GM18858 (cell line): ENCODE measurements around the gene PTPRG.

ENCODE experiments used
- ATAC-seq: cut with Tn5 transposase; IDR thresholded peaks from one replicate; pipeline ENCODE4 v1.9.1; 2021; ENCODE audit not compliant: unreplicated experiment

Gene PTPRG

DNA sequence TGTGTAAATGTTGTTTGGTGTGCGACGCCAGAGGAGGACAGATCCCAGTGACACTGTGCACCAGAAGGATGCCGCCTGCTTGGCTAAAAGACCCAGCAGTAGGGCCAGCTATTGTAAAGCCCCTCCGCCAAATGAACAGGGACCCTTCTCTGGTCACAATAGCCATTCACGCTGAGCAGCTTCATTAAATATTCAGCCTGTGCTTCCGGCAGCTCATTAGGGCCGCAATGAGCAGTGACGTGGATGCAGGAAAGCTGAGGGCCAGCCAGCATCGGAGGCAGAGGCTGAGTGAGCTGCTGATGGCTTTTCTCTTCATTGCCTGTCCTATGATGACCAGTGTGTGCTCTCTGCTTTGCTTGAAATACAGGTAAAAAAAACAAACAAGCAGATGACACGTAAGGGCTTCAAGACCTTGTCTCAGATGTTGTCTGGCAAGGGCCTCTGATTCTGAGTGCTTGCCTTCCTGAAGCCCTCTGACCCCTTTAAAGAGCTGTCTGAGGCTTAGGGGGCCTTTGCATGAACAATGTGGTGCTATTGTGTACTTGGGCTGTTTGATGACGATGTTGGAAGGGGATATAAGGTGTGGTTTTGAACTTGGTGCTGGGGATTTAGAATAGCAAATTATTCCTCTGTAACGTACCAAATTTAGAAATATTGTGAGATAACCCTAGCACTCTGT is 681.6 kb downstream of the PTPRG start:
- no peak for ATAC-seq

DNA sequence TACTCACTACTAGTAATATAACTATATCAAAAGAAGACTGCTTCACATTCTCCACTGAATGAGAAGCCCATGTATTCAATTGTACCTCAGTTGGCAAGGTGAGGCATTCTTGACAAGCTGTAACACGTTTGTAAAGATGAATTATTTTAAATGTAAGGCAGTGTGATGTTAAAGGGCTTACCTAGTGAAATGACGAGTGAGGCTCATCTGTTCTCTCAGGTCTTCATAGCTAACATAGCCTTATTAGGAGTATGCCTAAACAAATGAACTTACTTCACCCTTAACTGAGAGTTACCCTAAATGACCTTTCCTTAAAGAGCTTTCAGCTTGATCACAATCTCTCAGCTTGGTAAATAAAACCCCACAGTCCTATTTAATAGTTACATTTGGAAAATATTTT is 684.7 kb downstream of the PTPRG start:
- no peak for ATAC-seq

DNA sequence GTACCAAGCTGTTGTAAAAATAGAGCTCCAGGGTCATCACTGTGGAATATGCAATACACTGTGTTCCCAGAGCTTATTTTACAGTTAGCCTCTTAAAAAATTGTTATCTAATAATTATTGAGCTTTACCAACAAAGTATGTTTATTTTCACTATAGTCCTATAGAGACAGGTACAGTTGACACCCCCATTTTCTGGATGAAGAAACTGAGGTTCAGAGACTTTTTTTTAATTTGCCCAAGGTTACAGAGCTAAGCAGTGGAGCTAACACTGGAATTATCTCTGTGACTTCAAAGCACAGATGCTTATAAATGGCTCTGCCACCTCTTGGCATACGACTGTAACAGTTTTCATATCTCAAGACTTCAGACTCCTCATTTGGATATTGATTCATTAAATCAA is 685.6 kb downstream of the PTPRG start:
- no peak for ATAC-seq

DNA sequence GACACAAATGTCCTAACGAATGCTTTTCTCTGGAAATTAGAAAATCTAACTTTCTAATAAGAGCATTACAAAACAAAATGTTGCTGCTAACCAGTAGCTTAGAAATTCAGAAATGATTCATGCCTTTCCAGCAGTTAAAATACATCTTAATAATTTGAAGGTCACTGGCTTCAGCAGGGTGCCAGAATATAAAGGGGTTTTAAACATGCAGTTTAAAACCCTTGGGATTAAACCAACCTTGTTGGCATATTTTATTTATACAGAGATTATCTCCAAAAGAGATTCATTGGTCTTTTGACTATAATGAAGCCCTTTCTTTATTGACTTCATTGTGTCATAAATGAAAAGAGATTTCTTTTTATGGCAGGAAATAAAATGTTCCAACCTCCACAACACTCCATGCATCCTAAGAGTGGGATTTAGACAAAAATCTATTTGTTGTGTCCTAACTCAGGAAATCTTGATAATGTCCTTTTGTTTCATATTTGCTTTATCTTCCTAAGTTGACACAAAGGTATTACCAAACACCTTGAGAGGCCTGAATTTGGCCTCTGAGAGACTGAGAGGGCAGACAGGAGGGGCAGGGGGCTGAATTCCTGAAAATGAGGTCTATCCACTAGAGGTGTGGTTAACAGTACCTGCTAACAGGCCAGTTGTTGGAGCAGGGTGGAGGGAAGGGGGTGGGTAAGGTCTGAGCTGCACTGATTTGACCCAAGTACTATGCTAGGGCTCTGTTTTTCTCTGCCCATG is 687.5 kb downstream of the PTPRG start:
- ATAC-seq, result no peak

DNA sequence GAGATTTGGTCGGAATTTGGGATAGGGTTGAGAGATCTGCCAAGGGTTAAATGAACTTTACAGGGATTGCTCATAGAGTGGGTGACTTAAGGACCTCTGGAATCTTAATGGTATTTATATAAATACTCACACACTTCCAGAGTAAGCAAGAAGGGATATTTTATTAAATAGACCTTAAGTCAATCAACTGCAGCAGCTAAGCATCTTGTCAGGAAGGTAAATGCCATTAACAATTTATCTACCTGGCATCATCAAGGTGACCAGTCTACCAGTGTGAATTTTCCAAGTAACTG is 688.1 kb downstream of the PTPRG start:
- no peak for ATAC-seq

DNA sequence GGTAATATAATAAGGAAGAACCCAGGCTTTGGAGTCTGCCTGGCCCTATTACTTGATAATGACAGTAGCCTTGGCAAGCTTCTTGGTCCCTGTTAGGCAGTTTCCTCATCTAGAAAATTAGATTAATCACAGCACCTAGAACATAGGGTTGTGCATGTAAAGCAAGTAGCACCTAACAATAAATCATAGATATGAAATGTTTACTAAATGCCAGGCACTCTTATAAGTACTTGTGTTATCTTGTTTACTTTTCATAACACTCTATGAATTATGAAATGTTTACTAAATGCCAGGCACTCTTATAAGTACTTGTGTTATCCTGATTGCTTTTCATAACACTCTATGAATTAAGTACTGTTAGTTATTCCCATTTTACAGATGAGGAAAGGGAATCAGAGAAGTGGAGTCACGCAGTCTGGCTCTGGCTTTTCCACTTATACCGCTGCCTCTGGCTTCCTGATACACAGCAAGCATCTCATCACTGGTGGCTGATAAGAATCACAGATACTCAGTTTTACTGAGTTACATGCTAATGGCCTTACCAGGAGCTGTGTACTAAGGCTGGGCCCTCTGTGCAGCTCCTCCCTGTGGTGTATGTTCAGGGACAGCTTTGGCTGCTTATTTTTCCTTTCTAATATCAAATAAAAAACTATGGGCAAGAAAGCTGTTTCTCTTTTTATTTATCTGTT is 688.6 kb downstream of the PTPRG start:
- no peak for ATAC-seq

DNA sequence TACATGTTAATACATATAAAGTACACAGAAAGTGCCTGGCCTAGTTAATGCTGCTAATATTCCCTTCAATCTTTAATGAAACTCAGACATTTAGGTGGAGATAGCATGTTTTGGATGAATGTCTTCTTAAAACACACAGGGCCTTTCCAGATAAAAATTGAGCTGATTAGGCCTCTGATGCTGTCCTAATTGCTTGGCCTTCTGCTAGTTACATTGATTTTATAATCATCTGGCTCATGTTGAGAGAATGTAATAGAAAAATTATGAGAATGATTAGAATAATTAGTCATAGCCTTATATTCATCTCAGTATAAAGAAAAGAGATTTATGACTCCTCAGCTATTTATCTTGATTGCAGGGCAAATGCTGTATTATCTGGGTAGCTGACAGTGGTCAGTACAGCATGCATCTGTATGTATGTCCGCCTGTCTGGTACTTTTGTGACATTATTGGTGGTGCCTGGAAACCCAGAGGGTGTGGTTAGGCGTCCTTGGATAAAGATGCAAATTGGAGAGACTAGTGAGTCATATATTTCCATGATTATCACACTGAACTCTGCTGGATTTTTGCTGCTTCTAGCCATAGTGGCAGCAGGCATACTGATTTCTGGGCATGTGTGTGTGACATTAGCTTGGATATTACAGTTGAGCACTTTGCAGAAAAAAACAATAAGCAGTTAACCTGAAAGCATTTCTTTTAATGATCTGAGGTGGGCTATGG is 691.2 kb downstream of the PTPRG start:
- ATAC-seq, result no peak

DNA sequence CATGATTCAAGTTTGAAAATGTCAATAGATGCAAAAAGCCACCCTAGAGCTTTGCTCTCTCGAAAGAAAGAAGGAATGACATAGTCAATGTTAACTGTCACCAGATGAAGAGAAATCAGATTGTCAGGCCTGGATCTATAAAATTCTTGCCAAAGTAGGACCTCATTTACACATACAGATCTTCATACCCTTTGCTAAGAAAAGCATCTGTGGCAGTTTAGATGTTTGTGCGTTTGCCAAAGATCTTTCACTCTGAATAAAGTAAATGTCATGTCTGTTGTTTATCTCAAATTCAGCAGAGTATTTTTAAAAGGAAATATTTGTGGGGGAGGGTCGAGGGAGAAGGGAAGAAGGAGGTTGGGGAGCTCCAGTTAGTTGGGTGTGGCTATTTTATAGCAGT is 692.6 kb downstream of the PTPRG start:
- no peak for ATAC-seq

DNA sequence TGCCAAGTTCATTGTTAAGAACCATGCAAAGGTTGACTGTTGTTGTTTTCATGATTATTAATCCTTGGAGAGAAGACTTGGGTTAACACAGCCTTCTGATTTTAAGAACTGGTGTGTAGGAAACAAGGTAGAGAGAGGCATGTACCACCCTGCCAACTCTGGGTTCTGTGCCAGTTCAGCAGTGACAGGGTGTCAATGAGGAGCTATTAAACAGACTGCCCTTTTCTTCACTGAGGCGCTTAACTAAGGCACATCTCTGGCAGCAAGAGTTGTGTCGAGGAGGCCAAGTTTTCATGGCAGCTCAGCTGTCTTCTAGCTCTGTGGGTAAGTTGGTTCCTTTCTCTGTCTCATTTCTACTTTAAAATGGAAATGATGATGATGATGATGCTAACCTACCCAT is 694.4 kb downstream of the PTPRG start:
- ATAC-seq, result no peak

DNA sequence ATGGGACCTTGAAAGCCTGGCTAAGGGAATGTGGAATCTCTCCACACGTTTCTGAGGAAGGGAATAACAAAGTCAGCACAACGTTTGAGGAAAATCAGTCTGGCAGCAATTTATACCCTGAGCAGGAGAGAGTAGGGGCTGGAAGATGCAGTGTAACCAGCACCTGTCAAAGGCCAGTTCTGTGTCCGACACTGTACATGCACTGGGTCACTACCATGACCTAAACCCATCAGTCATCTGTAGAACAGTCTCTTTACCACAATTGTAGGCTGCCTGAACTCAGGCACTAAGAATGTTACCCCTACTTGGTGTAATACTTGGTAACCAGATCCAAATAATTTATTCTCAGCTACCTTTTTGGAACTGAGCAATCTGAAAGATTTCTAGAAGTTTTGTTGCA is 698.6 kb downstream of the PTPRG start:
- ATAC-seq, result no peak

DNA sequence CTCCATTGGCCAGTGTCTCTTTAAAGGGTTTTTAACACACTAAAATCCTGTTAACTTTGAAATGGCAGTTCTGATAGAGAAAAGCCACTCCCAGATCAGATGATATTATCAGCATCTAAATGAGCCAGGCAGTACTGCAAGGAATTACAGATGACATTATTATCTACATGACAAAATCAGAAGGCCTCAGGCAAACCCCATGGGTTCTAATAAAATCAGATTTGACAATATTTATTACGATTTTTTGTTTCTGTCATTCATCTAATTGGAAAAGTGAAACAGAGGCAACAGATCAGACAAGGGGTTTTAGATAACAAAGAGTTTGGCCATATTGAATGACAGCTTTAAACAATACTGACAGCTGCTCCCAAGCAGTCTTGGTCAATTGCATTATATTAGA is 699.3 kb downstream of the PTPRG start:
- no peak for ATAC-seq

DNA sequence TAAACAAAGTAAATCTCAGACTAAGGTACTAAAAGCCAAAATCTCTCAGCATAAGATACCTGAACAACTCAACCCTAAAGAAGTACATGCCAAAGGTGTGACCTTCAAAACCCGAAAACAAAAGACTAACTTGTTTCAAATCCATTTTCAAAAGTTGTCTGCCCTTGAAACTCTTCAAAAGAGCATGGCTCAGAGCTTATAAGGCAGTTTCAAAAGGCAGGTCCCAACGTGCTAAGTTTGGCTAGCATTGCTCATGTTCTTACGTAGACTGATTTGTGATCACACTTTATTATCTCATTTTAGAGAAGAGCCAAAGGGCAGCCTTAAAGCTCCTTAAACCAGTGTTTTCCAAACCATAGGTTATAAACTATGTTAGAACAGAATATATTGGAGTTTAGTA is 699.8 kb downstream of the PTPRG start:
- no peak for ATAC-seq

DNA sequence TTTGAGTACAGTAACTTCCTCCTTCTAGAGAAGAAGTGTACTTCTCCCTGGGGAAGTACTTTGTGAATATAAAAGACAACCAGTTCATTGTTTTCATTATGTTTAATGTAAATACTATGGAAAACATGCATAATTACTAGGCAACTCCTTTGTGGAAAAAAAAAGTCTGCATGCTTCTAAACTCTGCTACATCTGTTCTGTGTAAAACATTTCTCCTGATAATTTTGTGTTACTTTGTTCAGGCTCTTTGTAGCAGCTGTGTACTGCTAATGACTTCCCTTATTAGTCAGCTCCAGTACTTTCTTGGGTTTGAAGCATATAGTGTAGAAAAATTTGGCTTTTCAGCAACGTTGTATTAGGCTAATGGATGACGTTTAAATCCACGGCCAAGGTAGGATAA is 700.4 kb downstream of the PTPRG start:
- no peak for ATAC-seq

DNA sequence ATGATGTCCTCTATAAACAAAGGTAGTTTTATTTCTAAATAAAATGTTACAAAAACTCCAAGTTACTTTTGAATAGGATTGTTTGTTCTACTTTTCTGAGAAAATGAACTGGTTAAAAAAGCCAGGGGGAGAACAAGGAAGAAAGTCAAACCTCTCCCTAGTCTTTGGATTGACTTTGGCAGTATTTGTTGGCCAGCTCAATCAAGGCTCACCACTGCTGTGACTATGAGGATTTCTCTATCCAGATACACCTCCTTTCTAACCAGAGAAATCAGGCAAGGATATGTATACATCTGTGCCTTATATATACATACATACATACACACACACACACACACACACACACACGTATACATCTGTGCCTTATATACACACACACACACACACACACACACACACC is 704.2 kb downstream of the PTPRG start:
- ATAC-seq, result no peak

DNA sequence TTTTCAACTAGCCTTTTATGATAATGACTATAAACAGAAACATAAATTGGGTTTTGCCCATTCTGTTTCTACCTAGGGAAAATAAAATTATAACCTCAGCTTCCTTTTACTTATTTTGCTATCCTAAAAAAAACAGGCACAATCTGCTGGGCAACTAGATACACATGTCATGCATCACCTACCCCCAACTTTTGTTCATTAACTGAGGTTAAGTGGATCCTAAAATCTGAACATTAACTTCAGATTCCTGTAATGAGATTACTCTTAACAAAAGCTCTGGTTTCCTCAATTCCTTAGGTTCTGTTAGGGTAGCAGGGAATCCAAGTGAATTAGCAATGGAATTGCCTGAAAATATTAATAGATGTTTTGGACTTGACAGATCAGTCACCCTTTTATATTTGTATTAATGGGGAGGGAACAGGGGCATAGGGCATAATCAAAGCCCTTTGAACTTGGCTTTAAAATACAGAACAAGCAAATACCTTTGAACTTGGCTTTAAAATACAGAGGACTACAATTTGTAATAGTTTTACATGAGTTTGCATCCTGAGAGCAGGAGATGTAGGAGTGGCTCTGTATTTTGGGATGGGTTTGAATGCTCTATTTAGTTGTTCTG is 705.4 kb downstream of the PTPRG start:
- ATAC-seq, result no peak

DNA sequence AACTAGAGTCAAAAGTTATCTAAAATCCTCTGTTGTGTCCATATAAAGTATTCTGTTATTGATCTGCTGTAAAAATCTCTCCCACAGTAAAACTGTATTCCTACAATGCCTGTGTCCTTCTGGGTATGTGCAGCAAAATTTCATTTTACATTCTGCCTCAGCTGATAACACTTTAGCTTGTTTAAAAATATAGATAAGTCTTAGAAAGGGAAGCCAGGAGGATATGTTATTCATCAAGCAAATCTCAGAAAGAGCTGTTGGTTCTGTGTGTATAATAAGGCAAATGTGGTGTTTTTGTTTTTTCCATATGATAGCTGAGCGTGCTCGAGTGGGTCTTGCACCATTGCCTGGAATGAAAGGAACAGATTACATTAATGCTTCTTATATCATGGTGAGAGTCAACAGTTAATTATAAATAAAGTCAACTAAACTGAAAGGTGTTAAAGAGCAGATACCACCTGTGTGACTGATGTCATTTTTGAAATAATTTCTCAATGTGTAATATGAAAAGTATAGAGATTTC is 715.3 kb downstream of the PTPRG start:
- no peak for ATAC-seq

DNA sequence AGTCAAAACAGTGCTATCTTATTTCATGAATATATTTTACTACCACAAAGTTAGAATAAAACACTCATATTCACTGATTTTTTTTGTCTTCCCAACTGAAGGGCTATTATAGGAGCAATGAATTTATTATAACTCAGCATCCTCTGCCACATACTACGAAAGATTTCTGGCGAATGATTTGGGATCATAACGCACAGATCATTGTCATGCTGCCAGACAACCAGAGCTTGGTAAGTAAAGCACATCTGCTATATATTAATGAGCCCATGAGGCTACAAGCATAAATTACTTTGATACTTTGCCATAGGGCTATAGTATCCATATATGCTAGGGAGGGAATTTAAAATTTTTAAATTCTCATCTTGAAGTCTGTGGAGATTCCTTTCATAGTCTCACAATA is 716.1 kb downstream of the PTPRG start:
- ATAC-seq, result no peak

DNA sequence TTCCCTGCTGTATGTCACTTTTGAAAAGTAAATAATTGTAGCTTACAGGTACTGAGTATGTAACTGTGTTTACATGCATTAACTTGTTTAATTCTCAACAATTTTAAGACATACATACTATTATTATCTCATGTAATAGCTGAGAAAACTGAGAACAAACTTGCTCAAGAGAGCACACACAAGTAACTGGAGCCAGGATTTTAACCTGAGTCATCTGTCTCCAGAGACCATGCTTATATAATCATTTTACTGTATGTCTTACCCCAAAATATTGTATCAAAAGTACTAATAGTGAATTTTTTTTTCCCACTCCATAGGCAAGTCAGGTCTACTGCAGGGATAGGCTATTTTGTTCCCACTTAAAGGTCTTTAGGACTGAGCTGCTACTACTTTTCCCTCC is 716.6 kb downstream of the PTPRG start:
- ATAC-seq, result no peak

DNA sequence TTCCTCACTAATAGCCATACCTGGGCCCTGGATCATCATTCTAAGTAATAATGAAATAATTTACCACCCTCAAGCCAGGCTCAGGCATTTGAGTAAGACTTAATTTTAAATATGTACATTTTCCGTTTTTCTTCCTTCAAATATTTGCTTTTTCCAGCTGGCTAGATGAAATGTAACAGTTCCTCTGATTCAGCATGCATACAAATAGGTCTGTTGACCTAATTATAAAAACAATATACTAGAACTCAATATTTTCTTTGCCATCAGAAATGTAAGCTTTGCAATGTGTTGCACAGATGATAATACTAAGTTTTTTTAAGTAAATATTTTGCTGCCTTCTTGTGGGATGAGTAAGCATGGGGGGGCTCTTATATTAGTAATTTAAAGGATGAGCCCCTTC is 720.4 kb downstream of the PTPRG start:
- no peak for ATAC-seq

DNA sequence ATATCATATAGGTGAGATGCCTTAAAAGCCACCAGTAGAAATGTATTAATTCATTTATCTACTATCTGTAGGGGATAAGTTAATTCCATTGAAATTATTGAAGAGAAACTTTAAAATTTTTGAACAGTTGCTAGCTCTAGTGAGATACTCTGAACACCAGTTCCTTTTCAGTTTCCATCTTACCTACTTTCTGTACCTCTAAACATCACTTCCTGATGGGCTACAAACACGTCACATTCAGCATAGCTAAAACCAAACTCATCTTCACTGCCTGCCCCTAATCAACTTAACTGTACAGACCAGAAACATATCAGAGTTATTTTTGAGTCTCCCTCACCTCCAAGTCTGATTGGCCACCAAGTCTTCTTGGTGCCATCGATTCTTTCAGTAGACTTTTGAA is 723.1 kb downstream of the PTPRG start:
- peak; percentile 53 for ATAC-seq

DNA sequence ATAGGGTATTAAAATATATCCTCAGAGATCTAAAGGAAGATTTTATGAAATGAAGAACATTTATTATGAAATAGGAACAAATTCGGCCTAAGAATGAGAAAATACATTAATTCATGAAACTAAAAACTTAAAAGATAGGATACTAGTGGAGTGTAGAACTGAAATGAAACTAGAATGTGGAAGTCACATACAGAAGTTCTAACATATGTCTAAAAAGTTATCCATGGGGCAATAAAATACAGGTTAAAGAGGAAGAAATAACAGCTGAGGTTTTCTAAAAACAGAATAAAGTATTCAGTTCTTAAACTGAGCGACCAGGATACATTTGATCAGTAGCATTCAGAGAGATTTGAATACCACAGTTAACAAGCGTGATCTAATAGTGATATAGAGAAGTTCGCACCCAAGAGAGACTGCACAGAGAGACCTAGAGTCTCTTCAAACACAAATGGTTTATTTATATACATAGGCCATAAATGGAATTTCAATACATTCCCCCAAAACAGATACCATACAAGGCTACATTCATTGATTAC is 726.1 kb downstream of the PTPRG start:
- ATAC-seq, result no peak
